G401 (cell line): ENCODE results near the gene ATP6V0E1. TPM values are rescaled to one million over a fixed set of nuclear protein-coding genes. Genes with fewer than 3 reads are reported as not detected.

Experiments used
- DNase-seq: peaks from one replicate; pipeline ENCODE4 v3.0.0-alpha.2; 2015; ENCODE audit warnings: low spot score
- in situ Hi-C: cut with HindIII; loops from 2 replicates; pipeline ENCODE4 v1.10.0; 2016; ENCODE audit warnings: low sequenced_read_pairs, mixed read lengths
- total RNA-seq: library from RNA; depleted of rRNA; stranded (reverse); fragments of >200 nt; shearing (Covaris generic); gene quantifications from 2 replicates; pipeline ENCODE4 v1.2.3, GENCODE V29; 2014

Gene ATP6V0E1
- total RNA-seq, 1 experiment from 2014 or later, result 102 TPM

DNA sequence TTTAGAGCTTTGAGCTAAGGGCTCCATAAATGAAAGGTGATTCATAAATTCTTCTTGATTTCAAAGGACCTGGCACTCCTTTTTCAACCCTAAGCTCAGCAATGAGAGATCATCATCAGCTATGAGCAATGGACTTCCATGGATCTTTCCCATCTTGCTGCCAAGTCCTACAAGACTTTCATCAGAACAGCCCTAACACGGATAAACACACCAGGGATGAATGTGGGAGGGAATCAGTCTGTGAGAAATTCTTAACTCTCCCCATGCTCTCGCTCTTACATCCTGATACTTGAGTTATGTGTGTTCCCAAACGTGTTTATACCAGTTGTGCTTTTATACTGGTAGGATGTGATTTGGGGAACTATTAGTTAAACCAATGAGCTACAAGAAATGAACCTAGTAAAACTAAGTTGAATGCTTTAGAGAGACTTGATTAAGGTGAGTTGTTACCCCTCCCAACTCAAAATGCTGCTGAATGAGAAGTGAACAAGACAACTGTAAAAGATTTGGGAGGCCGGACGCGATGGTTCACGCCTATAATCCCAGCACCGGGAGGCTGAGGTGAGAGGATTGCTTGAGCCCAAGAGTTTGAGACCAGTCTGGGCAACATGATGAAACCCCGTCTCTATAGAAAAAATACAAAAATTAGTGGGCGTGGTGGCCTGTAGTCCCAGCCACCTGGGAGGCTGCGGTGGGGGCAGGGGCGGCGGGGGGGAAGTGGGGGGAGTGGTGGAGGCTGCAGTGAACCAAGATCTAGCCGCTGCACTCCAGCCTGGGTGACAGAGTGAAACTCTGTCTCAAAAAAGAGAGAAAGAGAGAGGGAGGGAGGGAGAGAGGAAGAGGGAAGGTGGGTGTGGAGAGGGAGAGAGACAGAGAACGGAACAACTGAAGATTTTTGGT is 29.5 kb upstream of the ATP6V0E1 start:
- no peak for DNase-seq
- in situ Hi-C loops, result no loop called here

DNA sequence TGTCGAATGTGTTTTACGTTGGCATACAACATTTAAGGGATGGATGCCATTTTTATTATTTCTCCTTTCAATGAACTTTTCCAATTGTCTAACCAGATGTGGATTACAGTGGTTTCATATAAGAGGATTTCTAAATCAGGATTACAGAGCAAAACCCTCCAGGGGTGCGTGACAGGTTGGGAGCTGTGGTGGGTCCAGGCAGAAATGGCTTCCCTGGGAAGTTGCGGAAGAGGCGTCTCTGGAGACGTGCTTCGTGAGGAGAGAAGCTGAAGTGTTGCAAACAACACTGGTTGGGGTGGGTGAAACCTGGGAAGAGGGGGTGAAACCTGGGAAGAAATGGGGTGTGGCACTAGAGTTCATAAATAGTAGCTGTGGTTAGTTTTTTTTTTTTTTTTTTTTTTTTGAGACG is 28.8 kb upstream of the ATP6V0E1 start:
- in situ Hi-C loops, result no loop called here

DNA sequence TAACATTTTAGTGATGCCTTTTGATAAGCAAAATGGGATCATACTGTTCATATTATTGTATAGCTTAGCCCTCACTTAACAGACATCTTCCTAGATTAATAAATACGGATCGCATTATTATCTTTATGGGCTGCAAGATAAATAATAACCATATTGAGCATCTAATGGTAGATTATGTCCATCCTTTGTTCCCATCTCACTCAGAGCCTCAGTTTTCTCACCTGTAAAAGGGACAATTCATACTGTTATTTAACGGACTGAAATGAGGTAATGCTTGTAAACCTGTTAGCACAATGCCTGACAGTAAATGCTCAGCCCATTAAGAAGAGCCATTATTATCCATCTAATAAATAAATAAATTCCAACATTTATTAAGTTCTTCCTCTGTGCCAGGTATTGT is 27.3 kb upstream of the ATP6V0E1 start:
- in situ Hi-C loops, result no loop called here

More for the DNA sequence above, 28.8 kb upstream of the ATP6V0E1 start:
- DNase-seq, result no peak

DNA sequence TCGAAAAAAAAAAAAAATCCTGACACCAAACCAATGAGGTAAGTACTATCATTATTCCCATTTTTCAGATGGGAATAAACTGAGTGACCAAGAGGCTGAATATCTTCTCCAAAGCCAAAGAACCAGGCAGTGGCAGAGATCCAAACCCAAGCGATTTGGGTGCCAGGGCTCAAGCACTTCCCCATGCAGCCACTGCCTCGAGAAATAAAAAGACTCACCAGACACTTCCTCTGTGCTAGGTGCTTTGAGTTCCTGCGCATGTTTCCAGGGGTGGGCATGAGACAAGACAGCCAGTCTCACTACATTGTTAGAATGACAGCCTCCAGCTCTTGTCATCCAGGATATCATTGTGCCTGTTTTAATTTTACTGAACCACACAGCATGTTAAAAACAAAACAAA is 26.6 kb upstream of the ATP6V0E1 start:
- in situ Hi-C loops, result no loop called here
- no peak for DNase-seq

More for the DNA sequence above, 27.3 kb upstream of the ATP6V0E1 start:
- DNase-seq, result no peak

DNA sequence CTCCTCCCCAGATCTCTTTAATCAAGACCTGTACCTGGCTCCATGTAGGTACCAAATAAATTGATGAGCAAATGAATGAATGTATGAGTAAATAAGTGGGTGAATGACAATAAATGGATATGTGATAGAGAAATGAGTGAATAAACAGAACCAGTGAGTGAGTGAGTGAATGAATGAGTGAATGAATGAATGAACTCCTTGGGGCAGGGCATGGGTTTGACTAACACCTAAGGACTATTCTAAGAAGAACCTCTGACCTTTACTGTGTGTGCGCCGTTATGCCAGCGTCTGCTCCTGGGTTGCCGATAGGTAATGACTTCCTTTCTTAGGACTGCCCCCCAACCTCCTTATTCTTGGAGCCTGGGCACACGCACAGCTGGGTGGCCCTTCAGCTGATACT is 26.1 kb upstream of the ATP6V0E1 start:
- in situ Hi-C loops, result no loop called here

DNA sequence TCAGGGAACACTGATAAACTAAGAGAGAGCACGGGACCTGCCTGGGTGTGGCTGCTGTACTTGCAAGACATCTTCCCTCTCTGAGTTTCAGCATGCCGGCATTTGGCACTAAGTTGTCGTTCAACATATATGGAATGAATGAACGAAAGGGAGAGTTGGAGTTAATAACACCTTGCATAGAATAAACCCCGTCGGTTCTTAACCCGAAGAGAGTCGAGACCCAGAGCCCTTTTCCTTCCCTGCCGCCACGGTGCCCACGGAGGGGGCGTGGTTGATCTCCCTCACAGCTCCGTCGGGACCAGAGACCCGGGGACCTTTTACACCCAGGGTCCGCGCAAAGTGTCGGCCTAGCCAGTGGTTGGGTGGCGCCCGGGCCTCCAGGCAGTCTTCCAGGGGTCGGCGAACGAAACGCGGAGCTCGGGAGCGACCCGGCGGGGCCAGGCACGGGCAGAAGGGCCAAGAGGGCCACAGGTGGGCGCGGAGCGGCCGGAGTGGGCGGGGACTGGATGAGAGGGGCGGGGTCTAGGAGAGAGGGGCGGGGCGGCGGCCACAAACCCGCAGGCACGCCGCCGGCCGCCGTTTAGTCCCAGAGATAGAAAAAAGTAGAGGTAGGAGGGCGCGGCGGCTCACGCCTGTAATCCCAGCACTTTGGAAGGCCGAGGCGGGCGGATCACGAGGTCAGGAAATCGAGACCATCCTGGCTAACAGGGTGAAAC is 25.1 kb upstream of the ATP6V0E1 start:
- peak; percentile 57 for DNase-seq
- in situ Hi-C loops, result no loop called here

More for the DNA sequence above, 26.1 kb upstream of the ATP6V0E1 start:
- DNase-seq, result no peak

DNA sequence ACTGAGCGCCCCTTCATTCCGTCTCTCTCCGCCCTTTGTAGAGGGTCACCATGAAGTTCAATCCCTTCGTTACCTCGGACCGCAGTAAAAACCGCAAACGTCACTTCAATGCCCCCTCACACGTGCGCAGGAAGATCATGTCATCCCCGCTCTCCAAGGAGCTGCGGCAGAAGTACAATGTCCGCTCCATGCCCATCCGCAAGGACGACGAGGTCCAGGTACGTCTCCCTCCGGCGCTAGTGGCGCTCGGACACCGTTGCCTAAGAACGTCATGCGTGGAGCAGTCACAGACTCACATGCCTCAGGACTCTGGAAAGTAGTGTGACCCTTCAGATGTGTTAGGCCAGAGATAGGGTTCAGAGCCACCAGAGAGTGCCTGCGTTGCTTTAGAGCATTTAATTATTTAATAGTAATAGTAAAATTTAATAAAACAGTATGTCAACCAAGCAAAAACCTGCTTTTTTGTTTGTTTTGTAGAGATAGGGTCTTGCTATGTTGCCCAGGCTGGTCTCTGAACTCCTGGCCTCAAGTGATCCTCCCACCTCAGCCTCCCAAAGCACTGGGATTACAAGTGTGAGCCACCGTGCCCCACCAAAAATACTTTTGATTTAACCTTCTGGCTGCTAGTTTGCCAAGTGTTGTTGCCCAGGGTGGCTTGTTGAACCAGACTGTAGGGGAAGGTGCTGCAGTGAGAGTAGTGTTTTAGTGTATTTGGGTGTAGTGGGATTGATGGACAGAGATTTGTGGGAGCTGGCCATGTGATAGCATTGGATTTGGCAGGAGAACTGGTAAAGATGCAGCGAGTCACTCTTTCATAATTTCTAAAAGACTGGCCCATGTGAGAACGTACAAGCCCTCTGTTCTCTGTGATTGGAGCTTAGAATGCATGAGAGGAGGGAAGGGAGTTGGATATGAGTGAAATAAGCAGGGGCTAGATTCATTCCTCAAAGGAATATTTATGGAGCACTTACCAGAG is 23.5 kb upstream of the ATP6V0E1 start:
- DNase-seq, result no peak
- in situ Hi-C loops, result no loop called here

DNA sequence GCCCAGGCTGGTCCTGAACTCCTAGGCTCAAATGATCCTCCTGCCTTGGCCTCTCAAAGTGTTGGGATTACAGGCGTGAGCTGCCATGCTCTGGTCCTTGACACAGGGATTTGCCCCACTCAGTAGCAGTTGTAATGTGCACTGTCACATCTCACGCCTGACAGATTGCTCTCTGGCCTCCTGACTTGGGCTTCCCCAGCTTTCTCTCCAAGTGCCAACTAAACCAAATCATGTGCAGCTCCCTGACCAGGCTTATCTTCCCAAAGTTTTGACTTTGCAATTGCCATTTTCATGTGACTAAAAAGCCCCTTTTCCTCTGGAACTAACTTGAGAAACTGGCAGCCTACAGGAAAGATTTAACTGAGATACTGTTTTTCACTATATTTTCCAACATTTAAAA is 13.7 kb upstream of the ATP6V0E1 start:
- in situ Hi-C loops, result no loop called here
- no peak for DNase-seq

DNA sequence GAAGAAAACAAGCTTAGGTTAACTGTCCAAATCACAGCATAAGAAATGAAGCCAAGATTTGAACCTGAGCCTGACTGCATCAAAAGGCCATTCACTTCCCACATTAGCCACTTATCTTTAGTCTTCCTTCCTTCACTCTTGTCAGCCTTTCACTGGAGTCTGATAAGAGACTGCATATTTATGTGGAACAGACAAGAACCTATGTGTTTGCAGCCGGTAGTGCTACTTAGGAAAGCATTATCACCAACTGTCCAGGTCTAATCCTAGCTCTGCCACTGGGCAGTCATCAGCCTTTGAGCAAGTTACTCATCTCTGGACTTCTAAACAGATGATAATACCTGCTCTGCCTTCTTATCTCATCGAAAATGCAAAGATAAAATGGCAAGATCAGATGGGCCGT is 12.1 kb upstream of the ATP6V0E1 start:
- no peak for DNase-seq
- in situ Hi-C loops, result no loop called here

DNA sequence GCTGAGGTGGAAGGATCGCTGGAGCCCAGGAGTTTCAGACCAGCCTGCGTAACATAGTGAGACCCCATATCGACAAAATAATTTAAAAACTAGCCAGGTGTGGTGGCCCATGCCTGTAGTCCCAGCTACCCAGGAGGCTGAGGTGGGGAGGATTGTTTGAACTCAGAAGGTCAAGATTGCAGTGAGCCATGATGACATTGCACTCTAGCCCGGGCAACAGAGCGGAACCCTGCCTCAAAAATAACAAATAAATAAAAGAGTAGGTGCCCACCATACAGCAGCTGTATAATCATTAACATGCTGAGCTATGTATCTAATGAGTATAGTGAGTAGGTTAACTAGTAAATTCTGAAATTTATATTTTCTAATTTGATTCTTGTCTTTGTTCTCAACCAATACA is 11.0 kb upstream of the ATP6V0E1 start:
- DNase-seq, result no peak
- in situ Hi-C loops, result no loop called here

DNA sequence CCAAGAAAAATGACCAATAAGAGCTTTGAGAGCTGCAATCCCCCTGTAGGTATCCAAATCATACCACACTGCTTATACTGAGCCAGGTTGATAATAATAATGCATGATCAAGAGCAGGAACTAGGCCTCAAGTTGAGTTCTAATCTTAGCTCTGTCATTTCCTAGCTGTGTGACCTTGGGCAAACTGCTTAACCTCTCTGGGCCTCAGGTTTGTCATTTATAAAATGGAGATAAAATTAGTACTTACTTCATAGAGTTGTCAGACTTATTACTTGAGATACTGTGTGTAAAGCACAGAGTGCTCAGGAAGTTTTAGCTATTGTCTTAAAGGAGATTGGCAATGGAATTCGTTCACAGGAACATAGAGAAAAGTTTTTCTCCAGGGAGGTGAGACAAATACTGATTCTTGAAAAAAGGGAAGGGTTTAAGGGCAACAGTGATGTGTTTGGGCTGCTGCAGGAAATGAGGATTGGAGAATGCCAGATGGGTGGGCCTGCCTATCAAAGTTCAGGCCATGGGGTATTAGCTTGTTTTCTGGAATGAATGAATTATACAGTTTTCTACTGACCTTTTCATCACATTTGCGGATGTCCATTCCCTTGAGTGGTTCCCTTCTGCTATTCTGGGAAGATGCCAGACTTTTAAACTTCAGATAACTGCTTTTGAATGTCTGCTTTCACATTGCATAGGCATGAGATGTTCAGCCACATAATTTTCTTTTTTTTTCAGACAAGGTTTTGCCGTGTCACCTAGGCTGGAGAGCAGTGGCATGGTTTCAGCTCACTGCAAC is 10.2 kb upstream of the ATP6V0E1 start:
- in situ Hi-C loops, result no loop called here
- DNase-seq, result no peak

DNA sequence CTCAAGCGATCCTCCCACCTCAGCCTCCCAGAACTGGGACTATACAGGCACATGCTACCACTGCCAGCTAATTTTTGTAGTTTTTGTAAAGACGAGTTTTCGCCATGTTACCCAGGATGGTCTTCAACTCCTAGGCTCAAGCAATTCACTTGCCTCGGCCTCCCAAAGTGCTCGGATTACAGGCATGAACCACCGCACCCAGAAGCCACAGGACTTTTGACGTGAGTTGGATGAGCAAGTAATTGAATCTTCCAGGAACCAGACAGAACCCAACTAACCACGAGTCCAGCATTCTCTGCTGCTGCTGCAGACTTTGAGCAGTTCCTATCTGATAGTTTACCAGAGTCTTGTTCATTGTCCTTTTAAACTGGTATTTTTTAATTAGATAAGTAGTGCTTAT is 9.6 kb upstream of the ATP6V0E1 start:
- in situ Hi-C loops, result no loop called here
- no peak for DNase-seq

DNA sequence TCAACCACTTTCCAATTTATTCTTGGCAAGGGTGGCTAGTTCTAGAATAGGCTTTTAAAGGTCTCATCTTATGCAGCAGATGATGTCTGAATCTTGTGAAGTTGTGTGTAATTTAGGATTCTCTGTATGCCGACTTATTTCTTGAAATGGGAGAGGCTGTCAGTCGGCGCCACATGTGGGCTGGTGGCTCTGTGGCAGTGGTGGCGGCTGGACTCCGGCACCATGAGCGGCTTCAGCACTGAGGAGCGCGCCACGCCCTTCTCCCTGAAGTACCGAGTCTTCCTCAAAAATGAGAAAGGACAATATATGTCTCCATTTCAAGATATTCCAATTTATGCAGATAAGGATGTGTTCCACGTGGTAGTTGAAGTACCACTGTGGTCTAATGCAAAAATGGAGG is 8.3 kb upstream of the ATP6V0E1 start:
- in situ Hi-C loops, result no loop called here
- DNase-seq, result no peak

DNA sequence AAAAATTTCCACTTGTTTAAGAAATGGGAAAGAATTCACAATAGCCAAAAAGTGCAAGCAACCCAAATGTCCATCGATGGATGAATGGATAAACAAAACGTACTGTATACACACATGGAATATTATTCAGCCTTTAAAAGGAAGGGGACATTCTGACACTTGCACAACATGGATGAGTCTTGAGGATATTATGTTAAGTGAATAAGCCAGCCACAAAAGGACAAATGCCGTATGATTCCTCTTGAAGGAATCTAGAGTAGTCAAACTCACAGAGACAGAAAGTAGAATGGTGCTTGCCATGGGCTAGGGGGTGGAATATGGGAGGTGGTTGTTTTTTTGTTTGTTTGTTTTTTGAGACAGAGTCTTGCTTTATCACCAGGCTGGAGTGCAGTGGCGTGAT is 3.8 kb upstream of the ATP6V0E1 start:
- no peak for DNase-seq
- in situ Hi-C loops, result no loop called here

DNA sequence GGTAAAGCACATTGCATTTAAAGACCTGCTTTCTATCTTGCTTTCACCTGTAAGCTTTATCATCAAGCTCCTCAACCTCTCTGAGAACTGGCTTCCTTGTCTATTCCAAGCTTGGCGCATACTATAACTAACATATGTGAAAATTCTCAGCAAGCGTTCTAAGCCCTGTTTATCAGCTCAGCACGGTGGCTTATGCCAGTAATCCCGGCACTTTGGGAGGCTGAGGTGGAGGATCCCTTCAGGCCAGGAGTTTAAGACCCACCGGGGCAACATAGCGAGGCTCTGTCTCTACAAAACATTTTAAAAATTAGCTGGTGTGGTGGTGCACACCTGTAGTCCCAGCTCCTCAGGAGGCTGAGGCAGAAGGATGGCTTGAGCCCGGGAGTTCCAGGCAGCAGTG is 1.6 kb upstream of the ATP6V0E1 start:
- in situ Hi-C loops, result no loop called here
- no peak for DNase-seq

DNA sequence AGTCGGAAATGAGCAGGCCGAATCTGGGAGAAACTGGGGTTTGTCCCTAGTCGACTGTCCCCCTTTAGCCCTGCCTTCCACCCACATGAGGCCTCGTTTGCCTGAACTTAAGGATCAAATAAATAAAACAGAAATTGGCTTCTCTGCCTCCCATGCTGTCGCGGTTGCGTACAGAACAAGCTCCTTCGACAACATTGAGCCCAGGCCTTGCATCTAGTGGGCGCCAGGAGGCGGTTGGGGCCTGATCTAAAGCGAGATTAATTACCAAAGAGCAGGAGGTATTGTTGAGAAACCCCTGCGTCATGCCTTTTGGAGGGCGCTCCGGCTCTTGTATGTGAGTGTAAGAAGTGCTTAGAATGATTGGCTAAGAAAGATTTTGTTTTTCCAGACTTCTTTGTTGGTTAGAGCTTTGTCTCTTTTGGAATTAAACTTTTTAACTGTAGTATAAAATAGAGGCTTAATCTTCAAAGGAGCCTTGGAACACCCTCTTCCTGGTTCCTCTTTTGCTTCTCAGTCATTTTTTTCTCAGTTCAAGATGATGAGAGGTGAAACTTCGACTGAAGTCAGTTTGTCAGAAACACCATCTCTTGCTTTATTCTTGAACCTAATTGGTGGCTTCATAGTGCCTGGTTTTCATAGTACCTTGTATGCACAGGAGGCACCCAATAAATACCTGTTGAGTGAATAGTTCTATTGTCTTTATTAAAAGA is 828 bp downstream of the ATP6V0E1 start:
- peak; percentile 54 for DNase-seq
- in situ Hi-C loops, result no loop called here

DNA sequence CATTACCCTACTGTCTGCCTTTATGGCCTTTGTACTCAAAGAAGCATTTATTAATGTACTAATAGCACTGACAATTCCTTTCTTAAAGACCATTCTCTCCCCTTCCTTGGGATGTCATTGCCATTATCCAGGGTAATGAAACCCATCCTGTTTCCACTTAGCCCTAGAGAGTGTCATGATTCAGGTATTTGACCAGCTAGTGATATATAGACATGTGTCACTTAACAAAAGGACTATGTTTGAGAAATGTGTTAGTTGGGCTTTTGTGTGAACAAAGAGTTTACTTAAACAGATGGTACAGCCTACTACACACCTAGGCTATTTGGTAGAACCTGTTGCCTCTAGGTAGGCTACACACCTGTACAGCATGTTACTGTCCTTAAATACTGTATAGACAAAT is 2.0 kb downstream of the ATP6V0E1 start:
- DNase-seq, result no peak
- in situ Hi-C loops, result no loop called here

DNA sequence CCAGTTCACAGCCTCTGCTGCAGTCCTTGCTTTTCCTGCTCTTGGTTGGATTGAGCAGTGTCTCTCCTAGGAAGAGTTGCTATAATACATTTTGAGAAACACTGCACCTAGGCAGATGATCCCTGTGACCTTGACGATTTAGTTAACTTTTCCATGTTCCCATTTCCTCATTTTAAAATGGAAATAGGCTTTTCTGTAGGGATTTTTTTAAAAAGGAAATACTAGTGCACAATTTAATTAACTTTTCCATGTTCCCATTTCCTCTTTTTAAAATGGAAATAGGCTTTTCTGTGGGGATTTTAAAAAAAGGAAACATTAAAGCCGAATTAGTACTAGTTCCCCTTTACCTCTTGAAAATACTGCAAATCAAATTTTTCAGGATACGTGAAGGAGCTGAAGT is 4.7 kb downstream of the ATP6V0E1 start:
- in situ Hi-C loops, result no loop called here

More for the DNA sequence above, 4.7 kb downstream of the ATP6V0E1 start:
- no peak for DNase-seq
